Heart right ventricle (tissue), 16 donors: Measurements from ENCODE around the gene SYNGR4. TPM values are rescaled to one million over a fixed set of nuclear protein-coding genes. Genes with fewer than 3 reads are reported as not detected.

Experiments used
- ATAC-seq, 8 donors: fragments of 200-7000 bp; cut with Tn5 transposase; one replicate each; pipeline ENCODE4 v1.9.1; 2020; ENCODE audit warnings: mild to moderate bottlenecking in 8 of 8, moderate library complexity in 8 of 8, moderate number of reproducible peaks in 1 of 8
- DNase-seq, 2 donors: peaks; one replicate each; pipeline ENCODE4 v3.0.0-alpha.2; 2020
- H3K27ac ChIP-seq, 10 donors: fragments of 200-600 bp; sonication (generic) in 2 of 10; one replicate each; pipeline versions ENCODE4 v1.5.0 to v1.8.0; 2020 to 2022; ENCODE audit warnings: mild to moderate bottlenecking in 3 of 10
- H3K27me3 ChIP-seq, 7 donors: fragments of 200-600 bp; one replicate each; pipeline ENCODE4 v1.8.0; 2021 to 2022; ENCODE audit warnings: mild to moderate bottlenecking in 2 of 7
- H3K36me3 ChIP-seq, 9 donors: fragments of 200-600 bp; sonication (generic) in 1 of 9; one replicate each; pipeline versions ENCODE4 v1.5.0 to v1.8.0; 2020 to 2022; ENCODE audit warnings: mild to moderate bottlenecking in 2 of 9
- H3K4me1 ChIP-seq, 9 donors: fragments of 200-600 bp; sonication (generic) in 1 of 9; one replicate each; pipeline versions ENCODE4 v1.5.0 to v1.8.0; 2020 to 2022; ENCODE audit warnings: mild to moderate bottlenecking in 4 of 9
- H3K4me3 ChIP-seq, 10 donors: fragments of 200-600 bp; sonication (generic) in 2 of 10; one replicate each; pipeline versions ENCODE4 v1.5.0 to v1.8.0; 2020 to 2022; ENCODE audit warnings: mild to moderate bottlenecking in 7 of 10, moderate library complexity in 2 of 10
- H3K9me3 ChIP-seq, 11 donors: fragments of 200-600 bp in 10 of 11; sonication (generic) in 2 of 11; one replicate each; pipeline versions ENCODE4 v1.5.0 to v1.8.0; 2013 to 2022; ENCODE audit warnings: mild to moderate bottlenecking in 2 of 11, control low read depth in 1 of 11, moderate library complexity in 1 of 11
- CTCF ChIP-seq, 9 donors: fragments of 200-600 bp; sonication (generic) in 2 of 9; IDR thresholded peaks; one replicate each; pipeline versions ENCODE4 v1.5.0 to v1.8.0; 2021 to 2022; ENCODE audit warnings: antibody characterized with exemption in 9 of 9, mild to moderate bottlenecking in 5 of 9, moderate library complexity in 1 of 9
- WGBS, 2 donors: extraction: QIAGEN DNeasy Blood & Tissue Kit; methylation state at CpG; one replicate each; pipeline ENCODE4 v1.1.7; 2013; ENCODE audit warnings: inconsistent platforms in 1 of 2; 5-methylcytosine and 5-hydroxymethylcytosine counted together
- intact Hi-C, 10 donors: fragments of 100-400 bp; cut with DNase I; formaldehyde crosslinking; loops; one replicate each; pipeline versions ENCODE4 v1.11.1 to v1.14.2; 2022
- polyA plus RNA-seq, 2 donors: library from polyadenylated mRNA; stranded (reverse); fragments of 200-250 nt; gene quantifications; one replicate each; pipeline ENCODE4 v1.2.3, GENCODE V29; 2013
- total RNA-seq, 10 donors: library from RNA; stranded (reverse); fragmentation: NEBNext Ultra II Directional in 3 of 10; extraction: Animal tissue kit (Norgen Biotek cat#: 25700) in 3 of 10; gene quantifications; one replicate each; pipeline versions ENCODE4 v1.2.1 to v1.2.4, GENCODE V29; 2021 to 2023
- donor health status: Arrhythmogenic right ventricular cardiomyopathy.
- donor health status: ischemic (EF 13 %, LVEDD 7.1; RV severe dilation, severe dysfunction).
- donor health status: healthy with polysubstance abuse.
- donor health status: DM: no; HTN: yes; CAD: no.
- donor health status: DM: no; HTN: no; CAD: no.
- donor health status: ischemic (EF 25% LVEDD 6.9; RV normal size, moderate dysfunction).
- donor health status: ischemic (EF 25% LVEDD 5.7; RV mildly dilated, moderate dysfunction).
- donor health status: healthy.
- donor health status: DM: yes; HTN: yes; CAD: no.
- donor health status: Ischemic cardiomyopathy.
- donor health status: ischemic (EF 35%, LVEDD 5.7; RV mildly dilated, moderate dysfunction).
- donor health status: nonischemic (EF 11% LVEDD 7.7; RV severe dilation, severe dysfunction).
- donor health status: DM: yes; HTN: yes; CAD: no.
- donor health status: PGD.
- donor health status: ischemic (EF 29% LVEDD 5.4; RV normal size, mild dysfunction).
- donor health status: nonischemic (EF 23%, LVEDD 6.1; RV moderate dilation, normal function).

The SYNGR4 gene
- total and polyA plus RNA-seq, 12 donors: not detected

- Histone ChIP-seq H3K4me3 (no peak overlapping the region), H3K27me3 (no peaks in the 10 kb centered on the region), H3K27ac (no peak overlapping the region), H3K4me1 (peaks cover 0 to 6% (median 3%) of the 10 kb centered on the region in 9 donors), H3K36me3 (peaks cover 0 to 38% (median 0%) of the 10 kb centered on the region in 9 donors), H3K9me3 (no peaks in the 10 kb centered on the region)
- no peak for TF ChIP-seq CTCF (IDR thresholded peaks at IDR 0.05)
- WGBS, 2 donors: 92 to 93% methylated on average over 14 of the region's 14 CpGs
- DNase-seq (no peak), ATAC-seq (no peak)
- intact Hi-C loops: no loop called here
These were observed 25.2 kb upstream of the SYNGR4 start for GRCh38 chr19:48338802-48339503.

GRCh38 chr19:48340995-48341394 lies 23.2 kb upstream of the SYNGR4 start:
- WGBS, 2 donors: 87 to 88% methylated on average over 11 of the region's 11 CpGs
- Histone ChIP-seq H3K4me3 (no peak overlapping the region), H3K9me3 (no peaks in the 10 kb centered on the region), H3K4me1 (no peaks in the 10 kb centered on the region), H3K27ac (no peak overlapping the region), H3K27me3 (no peaks in the 10 kb centered on the region), H3K36me3 (peaks cover 0 to 48% (median 0%) of the 10 kb centered on the region in 9 donors)
- ATAC-seq: no peak
- no peak for DNase-seq
- intact Hi-C loops: no loop called here
- TF ChIP-seq CTCF (IDR thresholded peaks at IDR 0.05): no peak

GRCh38 chr19:48341515-48342413 lies 22.4 kb upstream of the SYNGR4 start:
- Histone ChIP-seq H3K36me3 (peaks cover 0 to 42% (median 0%) of the 10 kb centered on the region in 9 donors), H3K4me1 (no peaks in the 10 kb centered on the region), H3K27me3 (no peaks in the 10 kb centered on the region), H3K9me3 (no peaks in the 10 kb centered on the region), H3K4me3 (no peak overlapping the region), H3K27ac (no peak overlapping the region)
- 97 to 98% methylated on average over 10 of the region's 10 CpGs for WGBS, 2 donors
- intact Hi-C loops: no loop called here
- no peak for DNase-seq
- TF ChIP-seq CTCF (IDR thresholded peaks at IDR 0.05): no peak
- ATAC-seq: no peak

- 93 to 94% methylated on average over 20 of the region's 20 CpGs for WGBS, 2 donors
- intact Hi-C loops: no loop called here
- H3K9me3 ChIP-seq: no peaks in the 10 kb centered on the region
These were observed 21.8 kb upstream of the SYNGR4 start for GRCh38 chr19:48342414-48342738.

More at GRCh38 chr19:48342414-48342738, 21.8 kb upstream of the SYNGR4 start:
- DNase-seq (no peak), ATAC-seq (no peak)
- H3K4me3 ChIP-seq: no peak overlapping the region
- no peaks in the 10 kb centered on the region for H3K4me1 ChIP-seq
- no peaks in the 10 kb centered on the region for H3K27me3 ChIP-seq
- TF ChIP-seq CTCF (IDR thresholded peaks at IDR 0.05): no peak
- peaks cover 0 to 42% (median 0%) of the 10 kb centered on the region in 9 donors for H3K36me3 ChIP-seq
- no peak overlapping the region for H3K27ac ChIP-seq
